Dedifferentiated amniotic fluid mesenchymal stem cell (primary cell): Measurements from ENCODE around the gene MUC20.

Experiments
- DNase-seq: peaks from one replicate; pipeline ENCODE4 v3.0.0-alpha.2; 2016; ENCODE audit errors: extremely low spot score

MUC20 gene

GRCh38 chr3:195755791-195756676 is 35.3 kb downstream of the MUC20 start:
- DNase-seq = no peak

GRCh38 chr3:195757438-195757770 is 36.6 kb downstream of the MUC20 start:
- DNase-seq = no peak

GRCh38 chr3:195757827-195758226 is 37.0 kb downstream of the MUC20 start:
- no peak for DNase-seq

- no peak for DNase-seq
These were observed 38.1 kb downstream of the MUC20 start for GRCh38 chr3:195758721-195759353.

GRCh38 chr3:195760345-195761122 is 39.8 kb downstream of the MUC20 start:
- DNase-seq = no peak

GRCh38 chr3:195761123-195761566 is 40.4 kb downstream of the MUC20 start:
- no peak for DNase-seq

- no peak for DNase-seq
These were observed 40.9 kb downstream of the MUC20 start for GRCh38 chr3:195761567-195762248.

- no peak for DNase-seq
These were observed 41.4 kb downstream of the MUC20 start for GRCh38 chr3:195762249-195762585.

- no peak for DNase-seq
These were observed 41.8 kb downstream of the MUC20 start for GRCh38 chr3:195762611-195763010.

- DNase-seq = no peak
These were observed 42.5 kb downstream of the MUC20 start for GRCh38 chr3:195763076-195763830.

- DNase-seq = no peak
These were observed 43.4 kb downstream of the MUC20 start for GRCh38 chr3:195763843-195764825.

GRCh38 chr3:195764961-195765706 is 44.4 kb downstream of the MUC20 start:
- no peak for DNase-seq

GRCh38 chr3:195766671-195767070 is 45.9 kb downstream of the MUC20 start:
- no peak for DNase-seq

GRCh38 chr3:195767792-195768191 is 47.0 kb downstream of the MUC20 start:
- no peak for DNase-seq

GRCh38 chr3:195768414-195768813 is 47.6 kb downstream of the MUC20 start:
- no peak for DNase-seq

- DNase-seq = no peak
These were observed 48.1 kb downstream of the MUC20 start for GRCh38 chr3:195768831-195769303.

GRCh38 chr3:195769551-195769950 is 48.8 kb downstream of the MUC20 start:
- no peak for DNase-seq

- no peak for DNase-seq
These were observed 49.5 kb downstream of the MUC20 start for GRCh38 chr3:195770081-195770840.
